Measurements from ENCODE around the gene BGN.

DNA sequence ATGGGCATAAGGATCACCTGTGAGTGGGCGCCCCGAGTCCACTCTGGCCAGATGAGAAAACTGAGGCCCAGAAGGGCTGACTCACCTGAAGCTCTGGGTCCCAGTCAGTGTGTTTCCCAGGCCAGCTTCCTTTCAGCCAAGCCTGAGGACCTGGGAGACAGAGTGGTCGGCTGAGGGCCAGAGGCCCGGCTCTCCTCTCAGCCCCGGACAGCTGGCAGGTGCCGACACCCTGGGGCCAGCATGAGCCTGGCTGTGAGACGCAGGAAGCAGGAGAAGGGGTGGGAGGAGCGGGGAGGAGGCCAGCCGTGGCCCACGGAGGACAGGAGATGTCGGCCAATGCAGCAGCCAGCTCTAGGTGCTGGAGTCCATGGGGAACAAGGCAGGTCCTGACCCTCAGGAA, 51.6 kb downstream of the BGN start:
- TF ChIP-seq, protein P1, sequence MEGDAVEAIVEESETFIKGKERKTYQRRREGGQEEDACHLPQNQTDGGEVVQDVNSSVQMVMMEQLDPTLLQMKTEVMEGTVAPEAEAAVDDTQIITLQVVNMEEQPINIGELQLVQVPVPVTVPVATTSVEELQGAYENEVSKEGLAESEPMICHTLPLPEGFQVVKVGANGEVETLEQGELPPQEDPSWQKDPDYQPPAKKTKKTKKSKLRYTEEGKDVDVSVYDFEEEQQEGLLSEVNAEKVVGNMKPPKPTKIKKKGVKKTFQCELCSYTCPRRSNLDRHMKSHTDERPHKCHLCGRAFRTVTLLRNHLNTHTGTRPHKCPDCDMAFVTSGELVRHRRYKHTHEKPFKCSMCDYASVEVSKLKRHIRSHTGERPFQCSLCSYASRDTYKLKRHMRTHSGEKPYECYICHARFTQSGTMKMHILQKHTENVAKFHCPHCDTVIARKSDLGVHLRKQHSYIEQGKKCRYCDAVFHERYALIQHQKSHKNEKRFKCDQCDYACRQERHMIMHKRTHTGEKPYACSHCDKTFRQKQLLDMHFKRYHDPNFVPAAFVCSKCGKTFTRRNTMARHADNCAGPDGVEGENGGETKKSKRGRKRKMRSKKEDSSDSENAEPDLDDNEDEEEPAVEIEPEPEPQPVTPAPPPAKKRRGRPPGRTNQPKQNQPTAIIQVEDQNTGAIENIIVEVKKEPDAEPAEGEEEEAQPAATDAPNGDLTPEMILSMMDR (conservative IDR thresholded peaks at IDR 0.05; ENCODE audit: low read depth, low read length), result no peak
- TF ChIP-seq EZH2phosphoT487 (IDR thresholded peaks at IDR 0.05; ENCODE audit: borderline replicate concordance, low read length), result no peak
